Activated CD8-positive, alpha-beta memory T cell treated with anti-CD3 and anti-CD28 coated beads for 24 hours (primary cell): Measurements from ENCODE around the gene CCNYL1.
"Not testable (repeated sequence)": the region's sequence is repeated elsewhere in the genome, so short reads cannot be mapped to it uniquely, and the experiment has no call there.

Source experiments
- DNase-seq: peaks from one replicate; pipeline ENCODE4 v3.0.0-alpha.2; 2020

The CCNYL1 gene

DNA sequence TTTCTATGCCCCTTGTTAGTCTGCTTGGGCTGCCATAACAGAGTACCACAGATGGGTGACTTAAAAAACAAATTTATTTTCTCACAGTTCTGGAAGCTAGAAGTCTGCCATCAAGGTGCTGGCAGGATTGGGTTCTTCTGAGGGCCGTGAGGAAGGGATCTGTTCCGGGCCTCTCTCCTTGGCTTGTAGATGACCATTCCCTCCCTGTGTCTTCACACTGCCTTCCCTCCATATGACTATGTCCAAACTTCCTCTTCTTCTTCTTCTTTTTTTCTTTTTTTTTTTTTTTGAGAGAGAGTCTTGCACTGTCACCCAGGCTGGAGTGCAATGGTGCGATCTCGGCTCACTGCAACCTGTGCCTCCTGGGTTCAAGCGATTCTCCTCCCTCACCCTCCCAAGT is 13.1 kb upstream of the CCNYL1 start:
- no peak for DNase-seq

DNA sequence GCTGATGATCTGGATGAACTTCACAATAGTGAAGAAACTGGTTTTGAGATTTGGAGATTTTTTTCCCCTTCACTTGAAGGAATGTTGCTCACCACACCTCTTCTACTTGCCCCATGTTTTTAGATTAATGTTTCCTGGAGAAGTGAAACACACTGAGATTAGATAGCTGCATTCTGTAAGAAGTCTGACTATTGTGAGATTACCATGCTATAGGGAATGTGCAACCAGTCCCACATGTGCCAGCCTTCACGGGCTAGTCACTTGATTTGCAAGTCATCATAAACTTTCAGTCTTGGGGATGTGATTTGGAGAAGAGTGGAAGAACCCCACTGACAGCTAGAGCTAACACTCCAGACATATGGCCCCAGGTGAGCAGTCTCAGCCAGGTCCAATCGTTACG is 7.4 kb upstream of the CCNYL1 start:
- DNase-seq: no peak

DNA sequence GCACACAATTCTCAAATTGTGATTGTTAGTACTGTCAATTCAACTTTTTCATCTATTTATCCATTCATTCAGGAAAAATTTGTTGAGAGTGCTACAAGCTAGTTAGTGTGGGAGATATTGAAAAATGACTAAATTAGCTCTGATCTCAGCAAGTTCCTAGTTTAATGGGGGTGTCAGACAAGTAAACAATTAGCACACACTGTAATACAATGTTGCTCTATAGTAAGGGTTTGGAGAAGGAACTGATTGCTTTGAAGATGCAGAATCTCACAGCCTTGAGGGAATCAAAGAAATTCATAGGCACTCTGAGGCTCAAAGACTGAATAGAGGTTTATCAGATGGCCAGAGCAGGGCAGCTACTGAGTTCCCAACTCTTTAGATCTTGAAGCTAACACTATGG is 6.8 kb upstream of the CCNYL1 start:
- DNase-seq: no peak

DNA sequence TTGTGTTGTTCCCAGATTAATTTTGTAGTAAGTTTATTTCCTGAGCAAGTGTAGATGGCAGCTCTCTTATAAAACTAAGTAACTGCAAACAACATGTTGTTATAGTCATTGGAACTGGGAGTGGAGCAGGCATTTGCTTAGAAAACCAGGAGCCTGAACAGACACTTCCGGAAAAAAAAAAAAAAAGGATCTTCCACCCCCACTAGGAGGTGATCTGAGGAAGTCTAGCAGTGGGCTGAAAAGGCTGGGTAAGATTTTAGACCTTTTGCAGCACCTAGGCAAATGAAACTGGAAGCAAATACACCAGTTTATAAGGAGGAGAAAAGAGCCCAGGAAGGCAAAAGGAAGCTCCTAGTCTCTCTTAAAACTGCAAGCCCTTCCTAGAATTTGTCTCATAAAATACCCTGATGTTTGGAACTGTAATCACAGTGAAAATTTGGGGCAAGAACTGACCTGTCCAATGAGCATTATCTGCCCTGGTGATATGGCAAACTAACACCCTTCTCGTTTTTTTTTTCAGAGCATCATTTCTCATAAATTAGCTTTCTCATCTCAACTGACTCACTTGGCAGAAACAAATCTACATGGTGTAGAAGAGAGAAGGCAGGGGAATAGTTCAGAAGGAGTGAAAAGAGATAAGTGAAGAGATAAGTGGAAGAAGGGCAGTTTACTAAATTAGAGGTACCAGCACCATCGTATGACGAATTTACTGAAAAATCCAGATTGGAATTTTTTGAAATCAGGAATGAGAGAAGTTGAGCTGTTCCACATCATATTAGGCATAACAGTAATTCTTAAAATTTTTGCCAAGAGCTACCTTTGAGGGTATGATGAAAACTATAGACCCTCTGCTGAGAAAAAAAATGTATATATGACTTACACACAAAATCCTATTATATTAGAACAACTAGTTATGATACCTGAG is 4.2 kb upstream of the CCNYL1 start:
- DNase-seq: no peak

DNA sequence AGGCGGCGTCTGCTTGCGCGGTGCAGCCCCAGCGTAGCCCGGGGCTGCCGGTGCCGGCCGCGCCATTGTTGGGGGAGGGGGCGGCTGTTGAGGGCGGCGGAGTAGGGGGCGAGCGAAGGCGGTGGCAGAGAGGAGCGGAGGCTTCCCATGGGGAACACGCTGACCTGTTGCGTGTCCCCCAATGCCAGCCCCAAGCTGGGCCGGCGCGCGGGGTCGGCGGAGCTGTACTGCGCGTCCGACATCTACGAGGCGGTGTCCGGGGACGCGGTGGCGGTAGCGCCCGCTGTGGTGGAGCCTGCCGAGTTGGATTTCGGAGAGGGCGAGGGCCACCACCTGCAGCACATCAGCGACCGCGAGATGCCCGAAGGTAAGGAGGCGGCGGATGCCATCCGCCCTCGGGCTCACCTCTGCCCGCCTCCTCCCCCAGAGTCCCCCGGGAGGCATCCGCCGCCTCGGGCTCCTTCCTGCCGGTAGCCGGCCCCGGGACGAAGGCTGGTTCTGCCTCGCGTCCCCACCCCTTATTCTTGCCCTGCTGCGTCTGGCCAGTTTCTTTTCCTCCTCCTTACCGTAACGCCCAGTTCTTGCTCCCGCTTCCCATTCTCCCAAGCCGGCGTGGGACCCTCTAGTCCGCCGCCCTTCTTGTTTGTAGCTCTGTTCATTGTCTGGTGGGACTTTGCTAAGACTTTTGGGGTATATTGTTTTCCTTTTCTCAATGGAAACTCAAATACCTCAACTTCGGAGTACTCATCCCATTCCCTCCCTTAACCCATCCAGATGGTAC is 500 bp downstream of the CCNYL1 start:
- peak; percentile 80 for DNase-seq

DNA sequence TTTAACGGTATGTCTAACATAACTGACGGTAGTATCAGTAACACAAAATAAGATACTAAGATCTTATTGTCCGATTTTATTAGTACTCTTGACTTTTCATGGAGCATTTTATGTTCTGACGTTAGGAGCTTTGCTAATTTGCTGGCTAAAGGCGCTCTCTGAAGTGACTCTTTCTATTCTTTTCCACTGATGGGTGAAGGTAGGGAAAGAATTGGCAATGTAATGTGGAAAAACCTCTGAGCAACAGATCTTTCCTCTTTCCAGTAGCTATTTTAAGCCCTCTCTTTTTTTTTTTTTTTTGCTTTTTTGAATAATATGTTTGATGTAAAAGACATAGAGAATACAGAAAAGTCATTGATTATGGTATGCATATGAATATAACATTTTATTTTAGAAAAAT is 4.6 kb downstream of the CCNYL1 start:
- DNase-seq: no peak

DNA sequence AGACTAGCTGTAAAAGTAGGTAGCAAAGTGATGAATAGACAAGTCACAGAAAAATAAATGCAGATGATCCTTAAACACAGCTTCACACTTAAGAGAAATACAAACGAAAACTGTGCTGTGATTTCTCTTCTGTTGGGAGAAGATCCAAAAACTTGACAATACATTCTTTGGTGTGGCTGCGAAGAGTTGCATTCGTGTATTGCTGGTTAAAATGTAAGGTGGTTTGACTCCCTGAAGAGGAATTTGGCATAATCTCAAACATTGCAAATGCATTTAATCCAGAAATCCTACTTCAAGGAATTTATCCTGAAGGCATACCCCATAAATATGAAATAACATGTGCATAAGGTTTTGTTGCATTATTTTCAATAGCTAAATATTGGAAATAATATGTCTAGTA is 7.1 kb downstream of the CCNYL1 start:
- DNase-seq: no peak

DNA sequence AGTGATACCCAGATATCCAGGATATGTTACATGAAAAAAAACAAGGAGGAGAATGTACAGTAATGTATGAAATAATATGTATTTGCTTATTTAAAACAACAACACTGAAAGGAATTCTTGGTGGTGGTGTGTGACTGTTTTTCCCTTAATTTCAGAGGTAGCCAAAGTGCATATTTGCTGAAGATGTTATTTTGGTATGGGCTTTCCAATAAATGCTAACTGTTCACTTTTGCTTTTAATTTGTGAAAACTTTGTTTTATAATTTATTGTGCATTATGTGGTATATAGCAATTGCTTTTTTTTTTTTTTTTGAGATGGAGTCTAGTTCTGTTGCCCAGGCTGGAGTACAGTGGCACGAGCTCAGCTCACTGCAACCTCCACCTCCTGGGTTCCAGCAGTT is 7.6 kb downstream of the CCNYL1 start:
- no peak for DNase-seq

DNA sequence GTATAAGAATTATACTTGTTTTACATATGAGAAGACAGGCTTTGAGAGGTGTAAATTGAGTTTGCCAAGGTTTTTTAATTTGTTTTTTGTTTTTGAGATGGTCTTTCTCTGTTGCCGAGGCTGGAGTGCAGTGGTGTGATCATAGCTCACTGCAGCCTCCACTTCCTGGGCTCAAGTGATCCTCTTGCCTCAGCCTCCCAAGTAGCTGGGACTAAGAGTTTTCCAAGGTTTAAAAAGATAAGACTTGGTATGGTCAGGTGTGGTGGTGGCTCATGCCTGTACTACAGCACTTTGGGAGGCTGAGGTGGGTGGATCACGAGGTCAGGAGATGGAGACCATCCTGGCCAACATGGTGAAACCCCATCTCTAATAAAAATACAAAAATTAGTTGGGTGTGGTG is 8.2 kb downstream of the CCNYL1 start:
- not testable (repeated sequence) for DNase-seq

DNA sequence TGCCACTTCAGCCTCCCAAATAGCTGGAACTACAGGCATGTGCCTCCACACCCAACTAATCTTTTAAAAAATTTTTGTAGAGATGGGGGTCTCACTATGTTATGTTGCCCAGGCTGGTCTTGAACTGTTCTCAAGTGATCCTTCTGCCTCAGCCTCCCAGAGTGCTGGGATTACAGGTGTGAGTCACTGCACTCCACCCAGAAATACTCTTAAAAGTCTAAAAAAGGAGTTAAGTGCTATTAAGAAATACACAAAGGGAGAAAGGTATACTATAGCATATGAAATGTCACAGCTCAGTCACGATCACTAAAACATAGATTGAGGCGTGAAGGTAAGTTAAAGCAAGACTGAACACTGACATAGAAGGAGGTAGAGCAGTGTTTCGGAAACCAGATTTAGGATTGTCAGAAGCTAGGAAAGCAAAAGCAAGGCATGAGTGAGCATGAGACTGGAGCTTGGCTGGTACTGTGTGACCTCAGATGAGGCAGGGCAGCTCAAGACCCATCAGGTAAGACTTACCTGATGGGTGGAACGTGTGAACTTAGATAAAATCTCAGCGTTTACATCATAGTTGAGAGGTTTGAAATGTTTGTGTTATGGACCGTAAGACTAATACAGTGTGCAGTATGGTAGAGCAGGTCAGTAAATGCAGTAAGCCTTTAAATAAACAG is 9.2 kb downstream of the CCNYL1 start:
- no peak for DNase-seq

DNA sequence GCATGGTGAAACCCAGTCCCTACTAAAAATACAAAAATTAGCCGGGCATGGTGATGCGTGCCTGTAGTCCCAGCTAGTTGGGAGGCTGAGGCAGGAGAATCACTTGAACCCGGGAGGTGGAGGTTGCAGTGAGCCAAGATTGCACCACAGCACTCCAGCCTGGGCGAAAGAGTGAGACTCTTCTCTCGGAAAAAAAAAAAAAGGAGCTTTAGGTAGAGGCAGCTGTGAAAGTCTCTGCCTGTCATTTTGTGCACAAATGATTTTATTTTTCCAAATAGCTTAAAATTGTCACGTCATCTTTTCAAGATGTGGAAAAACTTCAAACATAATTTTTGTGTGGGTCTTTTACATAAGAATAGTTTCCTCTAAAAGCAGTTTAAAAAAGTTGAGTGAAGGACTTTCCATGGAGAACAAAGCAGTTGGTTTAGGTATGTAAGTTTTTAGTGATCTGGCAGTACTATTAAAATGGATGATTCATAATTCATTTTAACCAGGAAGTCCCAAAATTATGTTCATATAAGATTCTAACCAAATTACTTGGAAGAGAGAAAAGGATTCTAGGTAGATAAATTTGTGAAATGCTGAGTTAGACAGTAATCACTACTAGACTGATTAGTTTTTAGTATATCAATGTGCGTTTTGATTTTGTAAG is 11.5 kb downstream of the CCNYL1 start:
- no peak for DNase-seq

DNA sequence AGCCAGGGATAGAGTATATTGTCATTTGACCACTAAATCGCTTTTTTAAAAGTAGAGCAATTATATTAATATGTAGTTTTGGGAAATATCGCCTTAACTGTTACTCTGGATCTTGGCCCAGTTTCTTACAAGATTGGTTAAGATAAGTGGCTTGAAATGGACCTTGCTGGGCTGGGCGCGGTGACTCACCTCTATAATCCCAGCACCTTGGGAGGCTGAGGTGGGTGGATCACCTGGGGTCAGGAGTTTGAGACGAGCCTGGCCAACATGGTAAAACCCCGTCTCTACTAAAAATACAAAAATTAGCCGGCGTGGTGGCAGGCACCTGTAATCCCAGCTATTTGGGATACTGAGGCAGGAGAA is 12.0 kb downstream of the CCNYL1 start:
- DNase-seq: not testable (repeated sequence)

DNA sequence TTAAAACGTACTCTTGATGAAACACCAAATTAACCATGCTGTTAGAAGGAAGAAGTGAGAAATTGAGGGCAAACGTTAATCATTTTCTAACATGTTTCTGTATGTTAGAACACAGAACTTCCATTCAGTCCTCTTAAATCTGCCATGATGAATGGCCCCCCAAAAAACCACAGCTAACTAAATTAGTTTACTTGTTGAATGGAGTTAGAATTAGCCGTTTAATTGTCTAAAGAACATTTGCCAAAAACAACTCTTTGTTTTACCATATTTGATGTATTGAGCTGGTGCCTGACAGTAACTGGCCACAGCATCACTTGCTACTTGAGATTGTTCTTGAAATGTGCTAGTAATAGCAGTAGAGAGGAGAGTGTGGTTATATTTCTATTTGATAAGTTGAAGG is 12.7 kb downstream of the CCNYL1 start:
- no peak for DNase-seq

DNA sequence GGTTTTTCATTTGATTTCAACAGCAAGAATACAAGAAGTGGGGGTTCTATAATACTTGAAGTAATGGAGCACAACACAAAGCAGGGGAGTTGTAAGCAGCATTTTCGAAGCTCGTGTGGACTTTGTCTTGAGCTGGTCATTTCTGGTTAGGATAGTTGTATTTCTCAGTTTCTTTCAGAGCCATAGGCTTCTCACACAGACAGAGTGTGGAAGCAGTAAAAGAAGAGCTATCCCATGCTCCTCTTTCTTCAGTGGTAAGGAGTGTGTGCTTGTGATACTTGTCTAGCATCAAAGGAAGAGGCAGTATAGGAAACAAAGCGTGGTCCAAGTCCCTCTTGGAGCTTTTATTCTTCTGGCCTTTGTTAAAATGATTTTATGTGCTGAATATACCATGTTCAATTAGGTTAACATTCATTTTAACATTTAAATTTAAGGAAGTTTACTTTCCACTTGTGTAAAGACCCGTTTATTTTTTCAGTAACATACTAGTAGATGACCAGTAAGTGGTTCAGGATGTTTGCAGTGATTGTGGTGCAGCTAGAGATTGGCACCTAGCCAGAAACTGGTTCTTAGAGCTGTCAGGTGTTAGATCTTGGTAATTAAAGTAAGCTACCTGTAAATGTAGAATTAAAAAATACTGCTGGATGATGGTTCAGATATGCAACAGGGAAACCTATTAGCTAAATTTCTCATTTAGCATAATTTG is 14.6 kb downstream of the CCNYL1 start:
- no peak for DNase-seq

DNA sequence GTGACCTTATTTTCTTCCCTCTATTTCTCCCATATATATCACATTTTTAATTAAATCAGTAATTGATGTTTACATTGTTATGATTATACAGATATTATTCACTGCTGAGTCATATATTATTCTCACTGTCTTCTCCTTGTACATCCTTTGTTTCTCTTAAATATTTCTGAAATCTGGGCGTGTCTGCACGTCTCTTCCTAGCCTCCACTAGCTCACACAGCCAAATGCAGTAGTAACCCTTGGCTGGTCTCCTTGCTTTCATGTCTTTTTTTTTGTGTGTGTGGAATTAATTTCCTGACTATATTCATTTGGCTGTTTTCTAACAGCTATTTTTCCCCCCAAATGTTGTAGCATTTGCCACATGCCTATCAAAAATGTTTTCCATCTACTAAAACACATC is 15.8 kb downstream of the CCNYL1 start:
- no peak for DNase-seq

DNA sequence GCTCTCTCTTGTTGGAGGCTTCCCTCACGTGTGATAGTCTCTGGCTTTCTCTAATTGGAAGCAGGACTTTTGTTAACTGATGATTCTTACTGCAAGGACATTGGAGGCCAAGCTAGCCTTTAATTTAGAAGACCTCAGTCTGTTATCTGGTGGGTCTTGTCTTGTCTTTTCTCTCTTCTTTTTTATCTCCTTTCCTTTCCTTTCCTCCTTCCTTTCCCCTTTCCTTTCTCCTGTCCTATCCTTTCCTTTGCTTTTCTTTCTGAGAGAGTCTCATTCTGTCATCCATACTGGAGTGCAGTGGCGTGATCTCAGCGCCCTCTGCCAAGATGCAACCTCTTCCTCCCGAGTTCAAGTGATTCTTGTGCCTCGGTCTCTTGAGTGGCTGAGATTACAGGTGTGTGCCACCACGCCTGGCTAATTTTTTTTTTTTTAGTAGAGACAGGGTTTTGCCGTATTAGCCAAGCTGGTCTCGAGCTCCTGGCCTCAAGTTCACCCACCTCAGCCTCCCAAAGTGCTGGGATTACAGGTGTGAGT is 18.1 kb downstream of the CCNYL1 start:
- DNase-seq: no peak

DNA sequence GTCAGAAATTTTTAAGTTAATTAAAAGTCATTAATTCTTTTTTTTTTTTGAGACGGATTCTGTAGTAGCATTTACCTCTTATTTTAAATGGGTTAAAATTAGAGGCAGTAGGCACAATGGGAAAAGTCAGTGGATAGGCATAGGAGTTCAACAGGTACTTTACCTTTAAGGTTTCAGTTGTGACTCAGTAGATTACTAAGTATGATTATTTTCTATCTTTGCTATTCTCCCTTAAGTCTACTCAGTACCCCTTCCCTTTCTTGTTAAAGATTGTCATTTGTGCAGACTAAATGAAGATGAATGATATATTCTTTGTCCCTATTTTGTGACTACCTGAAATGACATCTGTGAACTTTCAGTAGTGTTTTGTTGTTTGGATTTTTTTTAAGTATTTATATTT is 19.7 kb downstream of the CCNYL1 start:
- no peak for DNase-seq

DNA sequence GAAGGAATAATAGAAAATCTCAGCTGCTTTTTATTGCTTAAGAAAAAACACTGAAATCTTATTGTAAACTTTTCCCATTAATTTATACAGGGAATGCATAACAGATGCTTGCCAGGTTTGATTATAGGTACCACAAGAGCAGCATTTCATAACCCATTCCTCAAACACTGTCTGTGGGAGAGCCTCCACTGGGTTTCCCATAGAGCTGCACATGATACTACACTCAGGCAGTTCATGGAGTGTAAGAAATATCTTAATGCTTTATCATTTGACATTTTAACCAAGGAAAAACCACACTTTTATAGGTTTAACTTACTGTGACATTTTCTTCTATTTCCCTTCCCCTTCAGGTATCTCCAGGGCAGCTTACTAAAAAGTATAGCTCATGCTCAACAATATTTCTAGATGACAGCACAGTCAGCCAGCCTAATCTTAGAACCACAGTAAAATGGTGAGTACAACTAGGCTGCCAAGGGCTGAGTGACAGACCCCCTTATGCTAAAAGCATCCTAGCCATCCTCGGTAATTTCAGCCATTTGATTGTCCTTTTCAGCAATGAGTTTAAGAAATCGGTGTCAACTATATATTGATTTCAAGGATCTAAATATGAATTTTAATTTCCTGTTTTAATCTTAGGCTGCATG is 22.3 kb downstream of the CCNYL1 start:
- DNase-seq: no peak

DNA sequence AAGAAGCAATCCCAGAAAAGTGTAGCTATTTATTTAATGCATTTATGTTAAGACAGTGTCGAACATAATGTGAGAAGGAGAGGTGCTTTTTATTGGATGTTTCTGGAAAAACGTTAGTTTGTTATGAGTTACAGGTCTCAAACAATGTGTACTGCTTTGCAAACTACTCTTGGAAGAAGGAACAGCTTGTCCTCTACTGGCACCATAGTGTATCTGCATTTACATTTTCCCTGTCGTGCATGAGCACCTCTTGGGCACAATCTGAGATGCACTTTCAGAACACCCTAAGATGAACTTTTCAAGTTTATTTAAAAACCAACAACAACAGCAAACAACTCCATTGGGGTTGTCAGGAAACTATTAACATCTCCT is 22.8 kb downstream of the CCNYL1 start:
- no peak for DNase-seq

DNA sequence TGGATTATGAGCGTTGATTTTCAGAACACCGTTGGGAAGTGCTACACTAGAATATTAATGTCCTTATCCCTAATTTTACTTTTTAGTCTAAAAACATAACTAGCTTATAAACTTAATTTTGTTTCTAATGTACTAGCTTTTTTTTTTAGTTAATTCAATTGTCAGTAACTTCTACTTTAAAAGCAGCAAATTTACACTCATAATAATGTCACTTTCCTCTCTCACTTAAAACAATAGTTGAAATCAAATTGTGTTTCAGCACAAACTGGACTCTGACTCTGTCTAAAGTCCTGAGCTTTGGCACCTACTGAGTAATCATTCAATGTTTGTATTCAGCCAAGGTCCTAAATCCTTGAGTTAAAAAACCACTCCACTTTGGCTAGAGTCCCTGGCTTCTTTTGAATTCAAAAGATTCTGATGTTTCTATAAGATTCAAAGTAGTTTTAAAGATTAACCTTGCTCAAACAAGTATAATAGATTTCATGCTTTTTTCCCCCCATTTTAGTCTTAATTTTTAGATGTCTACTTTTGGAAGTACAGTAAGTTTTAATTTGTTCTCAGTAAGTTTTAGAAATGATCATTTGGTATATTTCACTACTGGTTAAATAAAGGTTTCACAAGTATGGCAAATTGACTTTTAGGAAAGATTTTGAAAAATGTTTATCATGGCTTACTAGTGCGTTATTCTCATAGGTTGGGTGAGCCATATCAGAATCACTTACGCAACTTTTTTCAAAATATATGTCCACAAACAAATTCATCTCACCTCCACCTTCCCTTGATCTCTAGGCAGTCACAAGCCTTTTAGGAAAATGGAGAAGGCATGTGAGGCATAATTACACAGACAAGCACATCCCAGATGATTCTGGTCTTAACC is 23.4 kb downstream of the CCNYL1 start:
- no peak for DNase-seq

DNA sequence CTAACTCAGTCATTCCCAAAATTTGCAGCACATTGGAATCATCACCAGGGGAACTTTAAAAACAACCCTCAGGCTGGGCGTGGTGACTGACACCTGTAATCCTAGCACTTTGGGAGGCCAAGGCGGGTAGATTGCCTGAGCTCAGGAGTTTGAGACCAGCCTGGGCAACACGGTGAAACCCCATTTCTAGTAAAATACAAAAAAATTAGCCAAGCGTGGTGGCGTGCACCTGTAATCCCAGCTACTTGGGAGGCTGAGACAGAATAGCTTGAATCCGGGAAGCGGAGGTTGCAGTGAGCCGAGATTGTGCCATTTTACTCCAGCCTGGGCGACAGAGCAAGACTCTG is 24.0 kb downstream of the CCNYL1 start:
- not testable (repeated sequence) for DNase-seq
